ENCODE measurements around the gene SCARB1.

SCARB1 gene

DNA sequence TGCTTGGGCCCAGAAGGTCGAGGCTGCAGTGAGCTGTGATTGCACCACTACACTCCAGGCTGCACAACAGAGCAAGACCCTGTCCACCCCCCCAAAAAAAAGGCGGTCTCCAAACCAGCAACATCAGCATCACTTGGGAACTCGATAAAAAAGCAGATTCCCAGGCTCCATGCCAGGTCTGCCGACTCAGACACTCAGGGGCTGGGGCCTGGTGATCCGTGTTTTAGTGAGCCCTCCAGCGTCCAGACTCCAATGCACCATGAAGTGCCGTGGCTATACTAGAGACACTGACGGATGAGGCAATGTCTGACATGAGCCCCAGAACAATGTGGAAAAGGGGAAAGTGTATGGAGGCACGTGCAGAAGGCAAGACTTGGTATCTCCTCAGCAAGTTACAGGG lies 28.8 kb downstream of the SCARB1 start:
- Histone ChIP-seq H3K9me2 (ENCODE audit: low read depth, low read length) (no peaks in the 10 kb centered on the region), H3K79me2 (ENCODE audit: insufficient read depth, low read length) (no peaks in the 10 kb centered on the region)

GRCh38 chr12:124833693-124834122 lies 30.0 kb downstream of the SCARB1 start:
- H2AFZ ChIP-seq (ENCODE audit: low read length): no peak overlapping the region
- H3K79me2 ChIP-seq (ENCODE audit: insufficient read depth, low read length): no peaks in the 10 kb centered on the region
- H3K36me3 ChIP-seq (ENCODE audit: insufficient read depth, low read length): no peaks in the 10 kb centered on the region; the same call in 1 of the 2 replicates
- H3K9ac ChIP-seq (ENCODE audit: low read length): no peak overlapping the region
- no peaks in the 10 kb centered on the region for H4K20me1 ChIP-seq (ENCODE audit: insufficient read depth, low read length)
- H3K4me2 ChIP-seq (ENCODE audit: low read length): no peak overlapping the region
- H3K9me2 ChIP-seq (ENCODE audit: low read depth, low read length): no peaks in the 10 kb centered on the region
- H3K27me3 ChIP-seq (ENCODE audit: insufficient read depth, low read length): peaks cover 4% of the 10 kb centered on the region; the same call in 1 of the 2 replicates
- H3K4me3 ChIP-seq (ENCODE audit: low read depth, low read length, poor library complexity, severe bottlenecking): no peak overlapping the region
- peaks cover 10% of the 10 kb centered on the region; the same call in 1 of the 2 replicates for H3K9me3 ChIP-seq (ENCODE audit: low read length)
- H3F3A ChIP-seq (ENCODE audit: insufficient read depth, low read length): no peaks in the 10 kb centered on the region
- H3K4me1 ChIP-seq (ENCODE audit: insufficient read depth, low read length, severe bottlenecking): no peaks in the 10 kb centered on the region
- H3K27ac ChIP-seq (ENCODE audit: low read depth, low read length, poor library complexity, severe bottlenecking): no peak overlapping the region
- TF ChIP-seq EZH2 (IDR thresholded peaks at IDR 0.05; ENCODE audit: borderline replicate concordance, low read length) (no peak), CTCF (IDR thresholded peaks at IDR 0.05; ENCODE audit: low read length) (no peak)

More for the DNA sequence above, 28.8 kb downstream of the SCARB1 start:
- Histone ChIP-seq H3K27me3 (ENCODE audit: insufficient read depth, low read length) (peaks cover 4% of the 10 kb centered on the region; the same call in 1 of the 2 replicates), H3K9ac (ENCODE audit: low read length) (no peak overlapping the region), H4K20me1 (ENCODE audit: insufficient read depth, low read length) (no peaks in the 10 kb centered on the region), H3K4me3 (ENCODE audit: low read depth, low read length, poor library complexity, severe bottlenecking) (no peak overlapping the region), H3K27ac (ENCODE audit: low read depth, low read length, poor library complexity, severe bottlenecking) (no peak overlapping the region), H2AFZ (ENCODE audit: low read length) (no peak overlapping the region), H3K4me2 (ENCODE audit: low read length) (no peak overlapping the region), H3K4me1 (ENCODE audit: insufficient read depth, low read length, severe bottlenecking) (no peaks in the 10 kb centered on the region), H3K9me3 (ENCODE audit: low read length) (peaks cover 6% of the 10 kb centered on the region; the same call in 1 of the 2 replicates), H3K36me3 (ENCODE audit: insufficient read depth, low read length) (no peaks in the 10 kb centered on the region; the same call in 1 of the 2 replicates), H3F3A (ENCODE audit: insufficient read depth, low read length) (no peaks in the 10 kb centered on the region)
- TF ChIP-seq EZH2 (IDR thresholded peaks at IDR 0.05; ENCODE audit: borderline replicate concordance, low read length) (no peak), CTCF (IDR thresholded peaks at IDR 0.05; ENCODE audit: low read length) (no peak)

GRCh38 chr12:124832856-124833255 lies 30.8 kb downstream of the SCARB1 start:
- no peak overlapping the region for H3K4me3 ChIP-seq (ENCODE audit: low read depth, low read length, poor library complexity, severe bottlenecking)
- peaks cover 4% of the 10 kb centered on the region; the same call in 1 of the 2 replicates for H3K27me3 ChIP-seq (ENCODE audit: insufficient read depth, low read length)
- H3K27ac ChIP-seq (ENCODE audit: low read depth, low read length, poor library complexity, severe bottlenecking): no peak overlapping the region
- no peak overlapping the region for H3K4me2 ChIP-seq (ENCODE audit: low read length)
- H3K36me3 ChIP-seq (ENCODE audit: insufficient read depth, low read length): no peaks in the 10 kb centered on the region; the same call in 1 of the 2 replicates
- H4K20me1 ChIP-seq (ENCODE audit: insufficient read depth, low read length): no peaks in the 10 kb centered on the region
- no peaks in the 10 kb centered on the region for H3K4me1 ChIP-seq (ENCODE audit: insufficient read depth, low read length, severe bottlenecking)
- no peaks in the 10 kb centered on the region for H3F3A ChIP-seq (ENCODE audit: insufficient read depth, low read length)
- H3K9me3 ChIP-seq (ENCODE audit: low read length): peaks cover 10% of the 10 kb centered on the region; the same call in 1 of the 2 replicates
- H3K79me2 ChIP-seq (ENCODE audit: insufficient read depth, low read length): no peaks in the 10 kb centered on the region
- no peak overlapping the region for H2AFZ ChIP-seq (ENCODE audit: low read length)
- no peak for TF ChIP-seq CTCF (IDR thresholded peaks at IDR 0.05; ENCODE audit: low read length)
- no peak for TF ChIP-seq EZH2 (IDR thresholded peaks at IDR 0.05; ENCODE audit: borderline replicate concordance, low read length)
- H3K9me2 ChIP-seq (ENCODE audit: low read depth, low read length): no peaks in the 10 kb centered on the region
- no peak overlapping the region for H3K9ac ChIP-seq (ENCODE audit: low read length)
